Prostate gland (tissue), 2 donors: ENCODE data around the gene GABRB3.

Source experiments
- CTCF ChIP-seq, 4 experiments: fragments of 200-600 bp in 2 of 4; fragments of 450-650 bp in 2 of 4; sonication (generic) in 2 of 4; IDR thresholded peaks; 1 replicate in 3 of 4; 2 replicates in 1 of 4; pipeline ENCODE4 v1.5.1; 2016 to 2019; ENCODE audit warnings: antibody characterized with exemption in 4 of 4, mild to moderate bottlenecking in 2 of 4, moderate library complexity in 2 of 4
- POLR2A ChIP-seq: fragments of 450-650 bp; IDR thresholded peaks from one replicate; pipeline ENCODE4 v1.6.1; 2016; ENCODE audit warnings: antibody characterized with exemption, mild to moderate bottlenecking
- POLR2AphosphoS5 ChIP-seq: sonication (generic); formaldehyde crosslinking; IDR thresholded peaks from one replicate; pipeline ENCODE4 v1.6.1; 2017; ENCODE audit warnings: antibody characterized with exemption

GRCh38 chr15:26571346-26571745, 201.5 kb downstream of the GABRB3 start:
- no peak for TF ChIP-seq CTCF (IDR thresholded peaks at IDR 0.05)
- TF ChIP-seq POLR2A: no peak
- TF ChIP-seq POLR2AphosphoS5: no peak
